Epidermal melanocyte (primary cell): ENCODE measurements around the gene IL1RAPL1.
"Not testable (repeated sequence)": the region's sequence is repeated elsewhere in the genome, so short reads cannot be mapped to it uniquely, and the experiment has no call there.

ENCODE experiments used
- DNase-seq: peaks from one replicate; pipeline ENCODE4 v3.0.0; 2011; ENCODE audit warnings: low spot score; ENCODE audit not compliant: insufficient read length

The IL1RAPL1 gene

DNA sequence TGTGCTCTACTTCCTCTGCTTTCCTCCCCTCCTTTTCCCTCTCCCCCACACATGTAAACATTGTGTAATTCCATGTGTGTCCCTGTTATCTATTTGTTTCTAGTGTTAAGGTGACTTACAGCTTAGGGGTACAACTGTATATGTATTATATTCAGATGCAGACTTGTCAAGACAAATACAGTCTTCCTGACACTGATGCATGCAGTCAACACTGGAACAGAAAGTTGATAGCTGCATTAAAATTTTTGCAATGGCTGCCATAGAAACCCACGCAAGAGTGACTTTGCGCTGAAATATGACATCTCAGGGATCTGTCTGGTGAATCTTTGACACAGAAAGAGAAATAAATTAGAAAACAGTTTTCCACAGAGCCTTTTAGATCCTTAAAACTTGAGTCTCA is 656.7 kb downstream of the IL1RAPL1 start:
- no peak for DNase-seq

GRCh38 chrX:29254515-29254914 is 667.3 kb downstream of the IL1RAPL1 start:
- DNase-seq = no peak

GRCh38 chrX:29257521-29257920 is 670.3 kb downstream of the IL1RAPL1 start:
- no peak for DNase-seq

- DNase-seq = no peak
These were observed 682.1 kb downstream of the IL1RAPL1 start for GRCh38 chrX:29269390-29269789.

DNA sequence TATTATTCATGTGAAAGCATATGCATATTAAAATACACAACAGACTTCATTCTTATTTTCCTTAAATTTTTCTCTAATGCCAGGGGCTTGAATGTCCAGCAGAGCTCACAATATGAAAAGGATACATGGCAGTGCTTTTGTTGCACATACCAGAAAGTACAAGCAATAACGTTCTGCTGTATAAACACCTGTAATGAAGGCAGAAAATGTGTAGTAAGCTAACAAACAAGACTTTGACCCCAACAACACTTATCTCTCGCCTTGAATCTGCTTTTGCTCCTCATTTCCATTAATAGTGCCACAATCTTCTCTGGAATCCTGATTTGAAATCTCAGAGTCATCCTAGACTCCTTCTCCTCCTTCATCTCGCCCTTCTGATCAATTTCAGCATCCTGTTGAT is 687.3 kb downstream of the IL1RAPL1 start:
- no peak for DNase-seq

DNA sequence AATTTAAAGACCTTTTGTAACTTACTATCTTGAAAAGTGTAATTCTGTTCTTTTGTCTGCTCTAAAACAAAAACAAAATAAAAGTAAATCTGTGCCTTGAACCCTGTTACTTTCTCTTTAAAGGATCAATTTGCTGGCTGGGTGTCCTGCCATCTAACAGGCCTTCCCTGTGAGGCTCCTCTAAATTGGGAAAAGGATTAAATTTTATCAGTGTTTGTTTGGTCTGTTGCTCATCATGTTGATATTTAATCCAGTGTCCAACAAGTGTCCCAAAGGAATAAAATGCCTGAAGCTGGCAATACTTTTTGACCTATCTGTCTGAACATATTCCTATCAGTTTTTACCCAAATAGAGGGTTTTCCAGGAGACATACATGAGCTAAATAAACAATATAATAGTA is 688.7 kb downstream of the IL1RAPL1 start:
- DNase-seq = no peak

- DNase-seq = no peak
These were observed 694.0 kb downstream of the IL1RAPL1 start for GRCh38 chrX:29281078-29281742.

DNA sequence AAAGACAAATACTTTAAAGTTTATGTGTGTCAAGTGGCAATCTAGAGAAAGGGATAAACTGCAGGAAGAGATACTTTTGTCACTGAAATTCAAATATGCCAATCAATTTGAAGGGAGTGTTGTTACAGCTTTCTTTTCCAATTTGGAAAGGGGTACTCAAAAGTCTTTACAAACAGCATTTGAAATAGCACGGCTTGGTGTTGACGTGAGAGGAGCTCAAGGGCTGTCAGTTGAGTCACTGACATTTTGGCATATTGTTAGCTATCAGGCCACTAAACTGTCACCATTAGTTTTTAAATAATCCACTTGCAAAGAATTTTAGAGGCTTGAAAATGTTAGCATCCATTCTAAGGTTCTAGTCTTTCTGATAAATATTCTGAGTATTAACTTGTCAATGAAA is 698.4 kb downstream of the IL1RAPL1 start:
- no peak for DNase-seq

DNA sequence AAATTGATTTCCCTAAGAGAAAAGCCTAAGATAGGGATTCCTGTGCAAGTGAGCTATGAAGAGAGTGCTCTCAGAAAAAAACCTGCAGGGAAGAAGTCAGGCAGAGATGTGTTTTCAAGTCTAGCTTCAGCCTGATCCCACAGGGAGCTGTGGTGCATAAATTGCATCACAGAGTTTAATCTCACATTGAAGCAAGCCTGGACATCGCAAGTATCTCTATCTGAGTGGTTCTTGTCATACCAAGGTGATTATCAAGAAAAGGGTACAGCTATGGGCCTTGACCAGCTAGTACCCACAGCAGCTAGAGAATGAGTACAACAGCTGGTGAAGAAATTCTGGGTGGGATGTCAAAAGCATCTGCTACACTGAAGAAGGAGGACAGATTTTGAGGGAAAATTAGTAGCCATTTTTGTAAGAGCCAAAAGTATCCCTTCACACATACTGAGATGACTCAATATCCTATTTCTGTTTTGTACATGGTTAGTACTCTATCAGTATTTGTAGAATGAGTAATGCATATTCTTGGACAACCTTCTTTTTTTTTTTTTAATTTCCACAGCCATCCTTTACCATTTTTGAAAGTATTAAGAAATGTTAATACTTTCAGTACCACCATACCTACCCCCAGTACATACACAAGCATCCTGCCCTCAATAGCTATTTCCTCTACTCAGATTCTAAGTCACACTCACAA is 708.9 kb downstream of the IL1RAPL1 start:
- DNase-seq = no peak

GRCh38 chrX:29297171-29297800 is 710.0 kb downstream of the IL1RAPL1 start:
- DNase-seq = no peak

DNA sequence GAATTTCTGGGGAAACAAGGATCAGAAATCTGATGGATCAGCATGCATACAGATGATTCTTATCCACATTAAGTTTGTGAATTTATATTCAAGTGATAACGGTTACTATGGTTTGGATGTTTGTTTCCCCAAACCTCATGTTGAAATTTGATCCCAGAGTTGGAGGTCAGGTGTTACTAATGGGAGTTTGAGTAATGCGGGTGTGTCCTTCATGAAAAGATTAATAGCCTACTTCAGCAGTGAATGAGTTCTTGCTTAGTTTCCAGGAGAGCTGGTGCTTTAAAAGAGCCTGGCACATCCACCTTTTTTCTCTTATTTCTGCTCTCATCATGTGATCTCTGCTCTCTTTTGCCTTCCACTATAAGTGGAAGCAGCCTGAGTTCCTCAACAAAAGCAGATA is 712.4 kb downstream of the IL1RAPL1 start:
- DNase-seq = no peak

DNA sequence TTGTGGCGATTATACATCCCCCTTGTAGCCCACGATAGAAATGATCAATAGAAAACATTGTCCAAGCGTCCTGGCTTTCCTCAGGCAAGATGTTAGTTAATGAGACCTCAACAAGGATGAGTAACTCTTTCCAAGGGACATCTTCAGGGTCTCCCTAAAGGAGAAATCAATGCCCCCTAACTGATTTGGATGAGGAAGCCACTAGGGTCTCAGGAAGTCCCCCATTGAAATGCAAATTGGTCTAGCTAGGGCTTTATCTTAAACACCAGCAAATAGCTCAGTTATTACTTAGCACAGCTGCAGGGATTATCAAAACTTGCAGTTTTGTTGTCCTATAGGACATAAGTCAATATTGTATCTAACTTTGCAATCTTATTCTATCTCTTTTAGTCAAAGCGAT is 721.5 kb downstream of the IL1RAPL1 start:
- no peak for DNase-seq

DNA sequence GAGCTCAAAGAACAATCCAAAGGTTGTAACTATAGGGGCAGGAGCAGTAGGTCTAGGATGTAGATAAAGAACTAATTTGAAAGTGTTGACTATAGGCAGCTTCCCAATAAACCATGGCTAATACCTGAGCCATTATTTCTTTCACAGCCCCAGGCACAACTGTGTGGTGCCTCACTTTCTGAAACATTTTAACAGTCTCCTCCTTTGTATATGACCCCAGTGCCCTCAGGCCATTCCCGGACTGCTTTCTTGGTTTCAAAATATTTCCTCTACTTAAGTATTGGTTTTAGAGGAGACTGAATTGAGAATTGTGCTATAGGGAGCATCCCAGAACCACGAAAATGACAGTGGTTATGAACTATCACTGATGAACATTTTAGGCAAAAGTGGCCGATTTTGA is 728.7 kb downstream of the IL1RAPL1 start:
- DNase-seq = no peak

GRCh38 chrX:29318012-29318411 is 730.8 kb downstream of the IL1RAPL1 start:
- DNase-seq = no peak

GRCh38 chrX:29332429-29332828 is 745.2 kb downstream of the IL1RAPL1 start:
- DNase-seq = not testable (repeated sequence)

DNA sequence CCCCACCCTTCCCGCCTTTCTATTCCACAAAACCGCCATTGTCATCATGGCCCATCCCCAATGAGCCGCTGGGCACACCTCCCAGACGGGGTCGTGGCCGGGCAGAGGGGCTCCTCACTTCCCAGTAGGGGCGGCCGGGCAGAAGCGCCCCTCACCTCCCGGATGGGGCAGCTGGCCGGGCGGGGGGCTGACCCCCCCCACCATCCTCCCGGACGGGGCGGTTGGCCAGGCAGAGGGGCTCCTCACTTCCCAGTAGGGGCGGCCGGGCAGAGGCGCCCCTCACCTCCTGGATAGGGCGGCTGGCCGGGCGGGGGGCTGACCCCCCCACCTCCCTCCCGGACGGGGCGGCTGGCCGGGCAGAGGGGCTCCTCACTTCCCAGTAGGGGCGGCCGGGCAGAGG is 745.8 kb downstream of the IL1RAPL1 start:
- DNase-seq = not testable (repeated sequence)

DNA sequence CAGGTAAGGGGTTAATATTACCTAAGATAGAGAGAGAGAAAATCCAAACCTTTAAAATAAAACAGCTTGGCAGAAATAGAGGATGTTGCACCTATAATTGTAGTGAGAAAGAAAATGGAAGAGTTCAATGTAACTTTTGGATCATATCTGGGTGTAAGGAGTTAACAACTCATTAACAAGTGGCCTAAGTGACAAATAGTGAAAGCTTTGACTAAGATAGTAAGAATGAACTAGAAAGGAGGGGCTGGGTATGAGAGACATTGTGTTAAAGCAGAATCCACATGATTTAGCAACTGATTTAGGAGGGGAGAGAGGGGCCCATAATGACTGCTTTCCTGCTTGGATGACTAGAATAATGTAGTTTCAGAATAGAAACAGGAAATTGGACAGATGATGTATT is 761.0 kb downstream of the IL1RAPL1 start:
- no peak for DNase-seq

GRCh38 chrX:29359276-29359675 is 772.0 kb downstream of the IL1RAPL1 start:
- DNase-seq = no peak

- not testable (repeated sequence) for DNase-seq
These were observed 787.5 kb downstream of the IL1RAPL1 start for GRCh38 chrX:29374765-29375164.

GRCh38 chrX:29376584-29376983 is 789.3 kb downstream of the IL1RAPL1 start:
- no peak for DNase-seq

DNA sequence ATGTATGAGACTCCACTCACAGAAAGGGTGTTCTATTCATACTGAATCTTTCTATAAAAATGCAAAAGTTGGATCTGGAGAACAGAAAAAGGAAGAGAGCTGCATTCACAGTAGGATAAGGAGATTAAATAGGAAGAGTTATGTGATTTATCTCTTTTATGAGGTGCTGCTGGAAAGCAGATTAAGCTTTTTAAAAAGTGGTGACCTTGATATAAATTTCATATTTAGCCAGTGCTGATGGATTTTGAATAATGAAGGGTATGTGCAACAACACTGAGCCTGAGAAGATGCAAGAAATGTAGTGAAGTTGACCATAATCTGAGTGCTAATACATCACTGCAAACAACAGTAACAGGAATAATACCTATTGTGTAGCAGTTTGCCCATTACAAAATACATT is 795.6 kb downstream of the IL1RAPL1 start:
- DNase-seq = no peak

- no peak for DNase-seq
These were observed 801.3 kb downstream of the IL1RAPL1 start for GRCh38 chrX:29388509-29388908.

- no peak for DNase-seq
These were observed 810.3 kb downstream of the IL1RAPL1 start for GRCh38 chrX:29397506-29397905.
